Fibroblast of lung (primary cell): ENCODE results near the gene ZNF804B. TPM values are rescaled to one million over a fixed set of nuclear protein-coding genes. Genes with fewer than 3 reads are reported as not detected.
A peak's percentile ranks its signal among the peaks of the same experiment; 100 is the strongest.
"Not testable (repeated sequence)": the region's sequence is repeated elsewhere in the genome, so short reads cannot be mapped to it uniquely, and the experiment has no call there.

Experiments used
- DNase-seq, 2 donors: peaks; one replicate each; pipeline versions ENCODE4 v3.0.0 to v3.0.0-alpha.2; 2010; ENCODE audit warnings: low read depth in 2 of 2
- H2AFZ ChIP-seq: 2 replicates; pipeline ENCODE4 v1.5.1; 2012; ENCODE audit warnings: low read length, control low read depth, inconsistent platforms
- H3K27ac ChIP-seq: 2 replicates; pipeline ENCODE4 v1.5.1; 2011; ENCODE audit warnings: low read length, control low read depth; ENCODE audit not compliant: insufficient read depth
- H3K27me3 ChIP-seq: 2 replicates; pipeline ENCODE4 v1.5.1; 2011; ENCODE audit warnings: mild to moderate bottlenecking, low read length; ENCODE audit not compliant: control insufficient read depth, insufficient read depth
- H3K36me3 ChIP-seq: 2 replicates; pipeline ENCODE4 v1.5.1; 2011; ENCODE audit warnings: low read length; ENCODE audit not compliant: control insufficient read depth, insufficient read depth
- H3K4me1 ChIP-seq: 2 replicates; pipeline ENCODE4 v1.5.1; 2011; ENCODE audit warnings: low read length; ENCODE audit not compliant: control insufficient read depth, insufficient read depth; ENCODE audit errors: extremely low read depth
- H3K4me2 ChIP-seq: 2 replicates; pipeline ENCODE4 v1.5.1; 2011; ENCODE audit warnings: low read length, control low read depth; ENCODE audit not compliant: insufficient read depth; ENCODE audit errors: extremely low read depth
- H3K4me3 ChIP-seq, 4 experiments: fragments of 200-600 bp in 1 of 4; sonication (generic) in 1 of 4; replicated peaks in 1 of 4; 2 replicates each; pipeline ENCODE4 v1.5.1; 2011 to 2016; ENCODE audit warnings: low read length in 4 of 4, low read depth in 3 of 4, mild to moderate bottlenecking in 3 of 4, control low read depth in 2 of 4, inconsistent platforms in 1 of 4, mixed read lengths in 1 of 4; ENCODE audit not compliant: insufficient read depth in 1 of 4; ENCODE audit errors: control extremely low read depth in 1 of 4
- H3K79me2 ChIP-seq: 2 replicates; pipeline ENCODE4 v1.5.1; 2012; ENCODE audit warnings: mild to moderate bottlenecking, low read length, inconsistent platforms; ENCODE audit not compliant: control insufficient read depth, insufficient read depth
- H3K9ac ChIP-seq: 2 replicates; pipeline ENCODE4 v1.5.1; 2011; ENCODE audit warnings: mild to moderate bottlenecking, low read length, control low read depth; ENCODE audit not compliant: insufficient read depth
- H3K9me3 ChIP-seq: 2 replicates; pipeline ENCODE4 v1.5.1; 2012; ENCODE audit warnings: low read depth, low read length; ENCODE audit not compliant: control insufficient read depth, insufficient read depth
- H4K20me1 ChIP-seq: 2 replicates; pipeline ENCODE4 v1.5.1; 2011; ENCODE audit warnings: low read length; ENCODE audit not compliant: control insufficient read depth, insufficient read depth; ENCODE audit errors: extremely low read depth
- CTCF ChIP-seq, 2 donors: IDR thresholded peaks in 1 of 2; conservative IDR thresholded peaks in 1 of 2; 1 replicate in 1 of 2; 2 replicates in 1 of 2; pipeline ENCODE4 v1.5.1; 2011 to 2012; ENCODE audit warnings: low read length in 2 of 2, control low read depth in 1 of 2, inconsistent platforms in 1 of 2, low read depth in 1 of 2, mild to moderate bottlenecking in 1 of 2
- EZH2 ChIP-seq: IDR thresholded peaks from 2 replicates; pipeline ENCODE4 v1.5.1; 2012; ENCODE audit warnings: low read length, control low read depth, mild to moderate bottlenecking; ENCODE audit errors: missing control alignments
- polyA plus RNA-seq, 2 donors: library from polyadenylated mRNA; depleted of rRNA in 1 of 2; stranded (reverse) in 1 of 2; unstranded in 1 of 2; fragments of >200 nt; gene quantifications; 2 replicates each; pipeline ENCODE4 v1.2.1, GENCODE V29; 2011 to 2012; ENCODE audit warnings: missing spikeins in 1 of 2
- total RNA-seq: library from RNA; depleted of rRNA; stranded (reverse); fragments of >200 nt; gene quantifications from 2 replicates; pipeline ENCODE4 v1.2.1, GENCODE V29; 2014

The ZNF804B gene
- total and polyA plus RNA-seq, 2 donors (not counting 1 experiment from before 2014, with no cell fraction given): not detected

DNA sequence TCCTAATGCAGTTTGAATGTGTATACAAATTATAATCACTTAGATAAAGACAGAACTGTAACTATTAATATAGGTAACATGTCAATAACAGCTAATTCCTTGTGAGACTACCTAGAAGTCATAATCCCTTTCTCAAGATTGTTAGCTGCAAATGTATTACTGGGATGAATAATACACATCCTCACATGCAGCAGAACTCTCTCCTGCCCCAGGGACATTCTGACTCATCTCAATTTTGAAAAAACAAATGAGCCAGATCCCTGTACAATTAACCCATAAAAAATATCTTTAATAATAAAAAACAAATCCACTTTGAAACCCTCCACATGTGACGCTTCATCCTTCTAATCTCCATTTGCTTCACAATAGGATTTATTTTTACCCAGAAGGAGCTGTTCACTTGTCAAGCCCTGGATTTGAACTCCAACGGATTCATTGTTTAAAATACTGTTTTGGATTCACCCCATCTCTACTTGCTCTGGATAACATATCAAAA lies 464.4 kb downstream of the ZNF804B start:
- DNase-seq: no peak
- Histone ChIP-seq H3K27ac (no peak overlapping the region), H3K27me3 (no peaks in the 10 kb centered on the region), H3K9me3 (no peaks in the 10 kb centered on the region), H3K4me1 (no peaks in the 10 kb centered on the region), H3K4me3 (no peak overlapping the region), H4K20me1 (no peaks in the 10 kb centered on the region), H2AFZ (no peak overlapping the region), H3K36me3 (no peaks in the 10 kb centered on the region), H3K79me2 (no peaks in the 10 kb centered on the region), H3K4me2 (no peak overlapping the region), H3K9ac (no peak overlapping the region)
- TF ChIP-seq CTCF (conservative IDR thresholded peaks at IDR 0.05 in 1 of 2, IDR thresholded peaks at IDR 0.05 in 1 of 2; ENCODE audit: low read depth in 1 of 2, low read length in 2 of 2) (no peak), EZH2 (no peak)

DNA sequence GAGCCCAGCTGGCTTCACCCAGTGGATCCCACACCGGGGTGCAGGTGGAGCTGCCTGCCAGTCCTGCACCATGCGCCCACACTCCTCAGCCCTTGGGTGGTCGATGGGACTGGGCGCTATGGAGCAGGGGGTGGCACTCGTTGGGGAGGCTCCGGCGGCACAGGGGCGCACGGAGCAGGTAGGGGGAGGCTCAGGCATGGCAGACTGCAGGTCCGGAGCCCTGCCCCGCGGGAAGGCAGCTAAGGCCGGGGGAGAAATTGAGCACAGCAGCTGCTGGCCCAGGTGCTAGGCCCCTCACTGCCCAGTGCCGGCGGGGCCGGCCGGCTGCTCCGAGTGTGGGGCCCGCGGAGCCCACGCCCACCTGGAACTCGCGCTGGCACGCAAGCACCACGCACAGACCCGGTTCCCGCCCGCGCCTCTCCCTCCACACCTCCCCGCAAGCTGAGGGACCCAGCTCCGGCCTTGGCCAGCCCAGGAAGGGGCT lies 469.2 kb downstream of the ZNF804B start:
- H3K36me3 ChIP-seq, H3K4me3 ChIP-seq, H3K79me2 ChIP-seq, H3K4me2 ChIP-seq, DNase-seq, H2AFZ ChIP-seq, H3K27ac ChIP-seq, H3K9ac ChIP-seq, H3K4me1 ChIP-seq, H4K20me1 ChIP-seq, H3K9me3 ChIP-seq, H3K27me3 ChIP-seq: not testable (repeated sequence)

DNA sequence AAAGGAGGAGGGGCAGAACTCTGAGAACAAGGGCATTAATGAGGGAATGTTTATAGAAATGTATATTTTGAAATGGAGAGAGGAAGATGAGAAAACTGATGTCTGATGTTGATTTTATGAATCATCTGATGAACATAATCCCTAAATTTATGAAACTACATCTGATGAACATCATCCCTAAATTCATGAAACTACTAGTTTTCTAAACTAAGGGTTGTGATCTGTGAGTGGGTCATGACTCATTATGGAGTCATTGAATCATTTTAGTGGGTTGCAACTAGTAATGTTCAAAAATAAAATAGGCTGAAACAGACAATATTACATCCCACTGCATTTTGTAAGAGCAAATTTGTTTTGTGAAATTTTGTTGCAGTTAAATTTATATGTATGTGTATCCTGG lies 478.7 kb downstream of the ZNF804B start:
- Histone ChIP-seq H3K27ac (no peak overlapping the region), H3K9me3 (no peaks in the 10 kb centered on the region), H3K9ac (no peak overlapping the region), H3K36me3 (no peaks in the 10 kb centered on the region), H3K4me1 (no peaks in the 10 kb centered on the region), H2AFZ (no peak overlapping the region), H3K4me2 (no peak overlapping the region), H3K4me3 (no peak overlapping the region), H3K27me3 (no peaks in the 10 kb centered on the region), H3K79me2 (no peaks in the 10 kb centered on the region), H4K20me1 (no peaks in the 10 kb centered on the region)
- TF ChIP-seq EZH2 (no peak), CTCF (conservative IDR thresholded peaks at IDR 0.05 in 1 of 2, IDR thresholded peaks at IDR 0.05 in 1 of 2; ENCODE audit: low read depth in 1 of 2, low read length in 2 of 2) (no peak)
- DNase-seq: peak; percentile 4 to 21
